Measurements from ENCODE around the gene NOB1.
A peak's percentile ranks its signal among the peaks of the same experiment; 100 is the strongest.
"Not testable (repeated sequence)": the region's sequence is repeated elsewhere in the genome, so short reads cannot be mapped to it uniquely, and the experiment has no call there.

Gene NOB1

DNA sequence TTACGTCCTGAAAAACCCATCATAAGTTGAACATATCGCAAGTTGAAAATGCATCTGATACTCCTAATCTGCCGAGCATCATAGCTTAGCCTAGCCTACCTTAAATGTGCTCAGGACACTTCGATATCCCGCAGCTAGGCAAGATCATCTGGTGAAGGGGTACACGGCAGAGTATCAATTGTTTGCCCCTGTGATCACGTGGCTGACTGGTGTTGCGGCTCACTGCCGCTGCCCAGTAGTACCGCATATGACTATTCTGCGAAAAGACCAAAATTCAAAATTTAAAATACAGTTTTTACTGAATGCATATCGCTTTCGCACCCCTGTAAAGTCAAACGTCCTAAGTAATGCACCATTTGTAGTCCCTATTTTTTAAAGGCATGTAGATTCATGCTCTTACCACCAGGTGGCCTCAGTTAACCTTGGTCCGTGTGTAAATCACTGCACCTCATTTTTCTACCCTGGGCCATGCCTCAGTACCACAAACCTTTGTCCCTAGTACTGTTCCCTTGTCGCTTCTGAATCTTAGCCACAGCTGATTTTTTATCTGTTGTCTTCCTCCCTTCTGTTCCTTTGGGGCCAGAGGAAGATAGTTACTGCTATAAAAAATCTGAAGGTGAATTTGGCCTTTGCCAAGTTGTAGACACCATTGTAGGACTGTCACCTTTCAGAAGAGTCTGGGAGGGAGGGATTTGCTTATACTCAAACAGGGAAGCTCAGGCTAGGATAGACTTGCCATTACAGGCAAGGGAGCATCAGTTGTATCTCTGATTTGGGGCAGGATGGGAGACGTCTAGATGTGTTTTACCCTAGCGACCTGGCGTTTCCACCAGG, 41.8 kb upstream of the NOB1 start:
- no peak overlapping the region for H2BK15ac ChIP-seq (ENCODE audit: low read length)
- no peak overlapping the region for H4K91ac ChIP-seq (ENCODE audit: low read depth, low read length, poor library complexity)
- H3K36me3 ChIP-seq (replicated peaks in 1 of 2; ENCODE audit: control insufficient read depth in 2 of 2, insufficient read depth in 2 of 2, low read length in 2 of 2) = peaks cover 0 to 26% of the 10 kb centered on the region in 2 donors
- no peak overlapping the region for H3K18ac ChIP-seq (ENCODE audit: low read length)
- H2BK5ac ChIP-seq (ENCODE audit: low read length) = no peak overlapping the region
- H2BK12ac ChIP-seq (ENCODE audit: low read length) = no peak overlapping the region
- no peaks in the 10 kb centered on the region for H3K9me3 ChIP-seq (replicated peaks in 1 of 2; ENCODE audit: control insufficient read depth in 2 of 2, insufficient read depth in 1 of 2, low read depth in 1 of 2, low read length in 2 of 2)
- H3K23ac ChIP-seq (ENCODE audit: low read depth, low read length, poor library complexity) = no peak overlapping the region
- DNase-seq (ENCODE audit: low spot score) = peak; percentile 58
- no peak overlapping the region for H2AK5ac ChIP-seq (ENCODE audit: low read depth, low read length)
- no peak overlapping the region for H3K14ac ChIP-seq (ENCODE audit: low read length)
- H2BK120ac ChIP-seq (ENCODE audit: low read depth, low read length) = no peak overlapping the region
- no peak overlapping the region for H4K8ac ChIP-seq (ENCODE audit: low read depth, low read length)
- H3K27ac ChIP-seq (replicated peaks; ENCODE audit: low read length) = no peak overlapping the region
- no peak overlapping the region for H3K9ac ChIP-seq (ENCODE audit: low read depth, low read length, poor library complexity)
- peak overlapping the region; percentile 28 for H3K4me2 ChIP-seq (ENCODE audit: insufficient read depth, low read length, poor library complexity, severe bottlenecking)
- H3K4me3 ChIP-seq (ENCODE audit: low read length in 2 of 2) = peak overlapping the region in 1 of 2 donors; percentile 20
- H3K4ac ChIP-seq (ENCODE audit: low read length) = no peak overlapping the region
- peaks cover 0 to 1% of the 10 kb centered on the region in 2 donors for H3K4me1 ChIP-seq (ENCODE audit: control insufficient read depth in 2 of 2, insufficient read depth in 1 of 2, low read depth in 1 of 2, low read length in 2 of 2)
- H3K27me3 ChIP-seq (ENCODE audit: control insufficient read depth in 3 of 3, insufficient read depth in 3 of 3, low read depth in 1 of 3, low read length in 3 of 3) = no peaks in the 10 kb centered on the region
- H3K79me1 ChIP-seq (ENCODE audit: low read depth, low read length) = no peaks in the 10 kb centered on the region
- no CpG with 5 or more reads among the region's 19 CpGs for WGBS, 2 donors (ENCODE audit: extremely low coverage in 2 of 2, insufficient read length in 2 of 2, insufficient replicate concordance in 1 of 2)
- peak overlapping the region; percentile 44 for H2AFZ ChIP-seq (ENCODE audit: low read length)

DNA sequence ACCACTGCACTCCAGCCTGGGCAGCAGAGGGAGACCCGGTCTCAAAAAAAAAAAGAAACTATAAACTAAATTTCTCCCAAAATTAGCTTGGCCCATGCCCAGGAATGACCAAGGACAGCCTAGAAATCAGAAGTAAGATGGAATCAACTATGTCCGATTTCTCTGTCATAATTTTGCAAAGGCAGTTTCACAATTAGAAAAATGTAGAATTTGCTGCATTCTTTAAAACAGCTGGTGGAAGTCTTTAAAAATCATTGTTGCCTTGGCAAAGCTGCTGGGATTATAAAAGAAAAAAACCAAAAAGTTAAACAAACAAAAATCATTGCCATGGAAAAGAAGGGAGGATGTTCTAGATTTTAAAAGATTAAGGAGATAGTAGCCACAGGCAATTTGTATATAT, 39.8 kb upstream of the NOB1 start:
- Histone ChIP-seq H3K18ac (ENCODE audit: low read length) (no peak overlapping the region), H3K9me3 (replicated peaks in 1 of 2; ENCODE audit: control insufficient read depth in 2 of 2, insufficient read depth in 1 of 2, low read depth in 1 of 2, low read length in 2 of 2) (no peaks in the 10 kb centered on the region), H2BK15ac (ENCODE audit: low read length) (no peak overlapping the region), H3K79me1 (ENCODE audit: low read depth, low read length) (no peaks in the 10 kb centered on the region), H2BK120ac (ENCODE audit: low read depth, low read length) (no peak overlapping the region), H3K4ac (ENCODE audit: low read length) (no peak overlapping the region), H2BK5ac (ENCODE audit: low read length) (no peak overlapping the region), H2BK12ac (ENCODE audit: low read length) (no peak overlapping the region), H3K9ac (ENCODE audit: low read depth, low read length, poor library complexity) (no peak overlapping the region), H3K14ac (ENCODE audit: low read length) (no peak overlapping the region), H3K36me3 (replicated peaks in 1 of 2; ENCODE audit: control insufficient read depth in 2 of 2, insufficient read depth in 2 of 2, low read length in 2 of 2) (peaks cover 0 to 21% of the 10 kb centered on the region in 2 donors), H3K4me2 (ENCODE audit: insufficient read depth, low read length, poor library complexity, severe bottlenecking) (no peak overlapping the region), H3K27me3 (ENCODE audit: control insufficient read depth in 3 of 3, insufficient read depth in 3 of 3, low read depth in 1 of 3, low read length in 3 of 3) (no peaks in the 10 kb centered on the region), H4K91ac (ENCODE audit: low read depth, low read length, poor library complexity) (no peak overlapping the region), H3K4me3 (ENCODE audit: low read length in 2 of 2) (no peak overlapping the region), H4K8ac (ENCODE audit: low read depth, low read length) (no peak overlapping the region), H2AK5ac (ENCODE audit: low read depth, low read length) (no peak overlapping the region), H2AFZ (ENCODE audit: low read length) (no peak overlapping the region), H3K4me1 (ENCODE audit: control insufficient read depth in 2 of 2, insufficient read depth in 1 of 2, low read depth in 1 of 2, low read length in 2 of 2) (peaks cover 0 to under 1% of the 10 kb centered on the region in 2 donors), H3K27ac (replicated peaks; ENCODE audit: low read length) (no peak overlapping the region), H3K23ac (ENCODE audit: low read depth, low read length, poor library complexity) (no peak overlapping the region)
- no peak for DNase-seq (ENCODE audit: low spot score)
- no CpG with 5 or more reads among the region's 2 CpGs for WGBS, 2 donors (ENCODE audit: extremely low coverage in 2 of 2, insufficient read length in 2 of 2, insufficient replicate concordance in 1 of 2)

DNA sequence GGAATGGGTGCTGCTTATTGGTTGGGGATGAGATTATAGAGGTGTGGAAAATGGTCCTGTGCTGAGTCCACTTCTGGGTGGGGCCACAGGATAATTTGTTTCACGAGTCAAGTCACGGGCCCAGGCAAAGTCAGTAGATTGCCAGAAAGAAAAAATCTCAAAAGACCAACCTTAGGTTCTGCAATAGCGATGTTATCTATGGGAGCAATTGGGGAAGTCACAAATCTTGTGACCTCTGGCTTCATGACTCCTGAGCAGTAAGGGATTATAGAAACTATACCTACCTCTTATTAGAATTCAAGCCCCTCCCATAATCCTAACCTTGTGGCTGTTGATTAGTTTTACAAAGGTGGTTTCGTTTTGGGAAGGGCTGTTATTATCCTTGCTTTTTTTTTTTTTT, 38.8 kb upstream of the NOB1 start:
- no peak for DNase-seq (ENCODE audit: low spot score)
- no peak overlapping the region for H3K23ac ChIP-seq (ENCODE audit: low read depth, low read length, poor library complexity)
- no peak overlapping the region for H3K27ac ChIP-seq (replicated peaks; ENCODE audit: low read length)
- H2AFZ ChIP-seq (ENCODE audit: low read length) = no peak overlapping the region
- H3K27me3 ChIP-seq (ENCODE audit: control insufficient read depth in 3 of 3, insufficient read depth in 3 of 3, low read depth in 1 of 3, low read length in 3 of 3) = no peaks in the 10 kb centered on the region
- no peak overlapping the region for H2BK12ac ChIP-seq (ENCODE audit: low read length)
- no peak overlapping the region for H3K4me2 ChIP-seq (ENCODE audit: insufficient read depth, low read length, poor library complexity, severe bottlenecking)
- no peak overlapping the region for H3K14ac ChIP-seq (ENCODE audit: low read length)
- H3K4me3 ChIP-seq (ENCODE audit: low read length in 2 of 2) = no peak overlapping the region
- no peak overlapping the region for H2AK5ac ChIP-seq (ENCODE audit: low read depth, low read length)
- no peaks in the 10 kb centered on the region for H3K9me3 ChIP-seq (replicated peaks in 1 of 2; ENCODE audit: control insufficient read depth in 2 of 2, insufficient read depth in 1 of 2, low read depth in 1 of 2, low read length in 2 of 2)
- H3K18ac ChIP-seq (ENCODE audit: low read length) = no peak overlapping the region
- H3K4me1 ChIP-seq (ENCODE audit: control insufficient read depth in 2 of 2, insufficient read depth in 1 of 2, low read depth in 1 of 2, low read length in 2 of 2) = no peaks in the 10 kb centered on the region
- no peak overlapping the region for H2BK15ac ChIP-seq (ENCODE audit: low read length)
- H3K4ac ChIP-seq (ENCODE audit: low read length) = no peak overlapping the region
- no peak overlapping the region for H3K9ac ChIP-seq (ENCODE audit: low read depth, low read length, poor library complexity)
- no peak overlapping the region for H2BK120ac ChIP-seq (ENCODE audit: low read depth, low read length)
- no peaks in the 10 kb centered on the region for H3K79me1 ChIP-seq (ENCODE audit: low read depth, low read length)
- H4K8ac ChIP-seq (ENCODE audit: low read depth, low read length) = no peak overlapping the region
- peaks cover 2 to 14% of the 10 kb centered on the region in 2 donors for H3K36me3 ChIP-seq (replicated peaks in 1 of 2; ENCODE audit: control insufficient read depth in 2 of 2, insufficient read depth in 2 of 2, low read length in 2 of 2)
- WGBS, 2 donors (ENCODE audit: extremely low coverage in 2 of 2, insufficient read length in 2 of 2, insufficient replicate concordance in 1 of 2) = no CpG with 5 or more reads among the region's 4 CpGs
- H2BK5ac ChIP-seq (ENCODE audit: low read length) = no peak overlapping the region
- H4K91ac ChIP-seq (ENCODE audit: low read depth, low read length, poor library complexity) = no peak overlapping the region

- H4K8ac ChIP-seq (ENCODE audit: low read depth, low read length); H3K79me1 ChIP-seq (ENCODE audit: low read depth, low read length); H3K27ac ChIP-seq (replicated peaks; ENCODE audit: low read length); H4K91ac ChIP-seq (ENCODE audit: low read depth, low read length, poor library complexity); H3K18ac ChIP-seq (ENCODE audit: low read length); H2BK120ac ChIP-seq (ENCODE audit: low read depth, low read length); H2BK12ac ChIP-seq (ENCODE audit: low read length); H3K9ac ChIP-seq (ENCODE audit: low read depth, low read length, poor library complexity); H3K4me3 ChIP-seq (ENCODE audit: low read length in 2 of 2); H2BK15ac ChIP-seq (ENCODE audit: low read length); H3K27me3 ChIP-seq (ENCODE audit: control insufficient read depth in 3 of 3, insufficient read depth in 3 of 3, low read depth in 1 of 3, low read length in 3 of 3); H3K14ac ChIP-seq (ENCODE audit: low read length); H3K4me2 ChIP-seq (ENCODE audit: insufficient read depth, low read length, poor library complexity, severe bottlenecking); DNase-seq (ENCODE audit: low spot score); H2AFZ ChIP-seq (ENCODE audit: low read length); H2AK5ac ChIP-seq (ENCODE audit: low read depth, low read length); H3K23ac ChIP-seq (ENCODE audit: low read depth, low read length, poor library complexity); H3K4me1 ChIP-seq (ENCODE audit: control insufficient read depth in 2 of 2, insufficient read depth in 1 of 2, low read depth in 1 of 2, low read length in 2 of 2); H3K9me3 ChIP-seq (replicated peaks in 1 of 2; ENCODE audit: control insufficient read depth in 2 of 2, insufficient read depth in 1 of 2, low read depth in 1 of 2, low read length in 2 of 2); H3K4ac ChIP-seq (ENCODE audit: low read length); H2BK5ac ChIP-seq (ENCODE audit: low read length): not testable (repeated sequence)
- no CpG with 5 or more reads among the region's 6 CpGs for WGBS, 2 donors (ENCODE audit: extremely low coverage in 2 of 2, insufficient read length in 2 of 2, insufficient replicate concordance in 1 of 2)
- peaks cover 7 to 31% of the 10 kb centered on the region in 2 donors for H3K36me3 ChIP-seq (replicated peaks in 1 of 2; ENCODE audit: control insufficient read depth in 2 of 2, insufficient read depth in 2 of 2, low read length in 2 of 2)
Measured at GRCh38 chr16:69791391-69791847, 36.7 kb upstream of the NOB1 start.

Measured in neuronal stem cell (in vitro differentiated cells).